Fibroblast of skin of left biceps (primary cell): ENCODE data around the gene COG7.

ENCODE experiments used
- DNase-seq, 2 experiments: peaks; one replicate each; pipeline ENCODE4 v3.0.0-alpha.2; 2013; ENCODE audit warnings: low read depth in 2 of 2

The COG7 gene

GRCh38 chr16:23359092-23359760 lies 93.8 kb downstream of the COG7 start:
- DNase-seq, result no peak

- DNase-seq, result no peak
These were observed 95.2 kb downstream of the COG7 start for GRCh38 chr16:23357761-23358290.

GRCh38 chr16:23356941-23357340 lies 96.0 kb downstream of the COG7 start:
- no peak for DNase-seq

GRCh38 chr16:23355106-23355670 lies 97.8 kb downstream of the COG7 start:
- no peak for DNase-seq

- DNase-seq, result no peak
These were observed 98.7 kb downstream of the COG7 start for GRCh38 chr16:23354246-23354645.

GRCh38 chr16:23353440-23353839 lies 99.5 kb downstream of the COG7 start:
- no peak for DNase-seq

GRCh38 chr16:23351360-23351759 lies 101.6 kb downstream of the COG7 start:
- no peak for DNase-seq

- DNase-seq, result no peak
These were observed 104.2 kb downstream of the COG7 start for GRCh38 chr16:23348579-23349469.

- DNase-seq, result no peak
These were observed 107.8 kb downstream of the COG7 start for GRCh38 chr16:23345237-23345636.

- no peak for DNase-seq
These were observed 109.1 kb downstream of the COG7 start for GRCh38 chr16:23343643-23344612.

- DNase-seq, result no peak
These were observed 110.8 kb downstream of the COG7 start for GRCh38 chr16:23342083-23342640.

GRCh38 chr16:23339787-23340186 lies 113.2 kb downstream of the COG7 start:
- no peak for DNase-seq
